GM19099 (cell line): ENCODE measurements around the gene TTC23.

ENCODE experiments used
- POLR2A ChIP-seq: IDR thresholded peaks from 3 replicates; pipeline ENCODE4 v1.6.1; 2011; ENCODE audit warnings: low read depth; ENCODE audit not compliant: insufficient read length; ENCODE audit errors: extremely low read depth

TTC23 gene

DNA sequence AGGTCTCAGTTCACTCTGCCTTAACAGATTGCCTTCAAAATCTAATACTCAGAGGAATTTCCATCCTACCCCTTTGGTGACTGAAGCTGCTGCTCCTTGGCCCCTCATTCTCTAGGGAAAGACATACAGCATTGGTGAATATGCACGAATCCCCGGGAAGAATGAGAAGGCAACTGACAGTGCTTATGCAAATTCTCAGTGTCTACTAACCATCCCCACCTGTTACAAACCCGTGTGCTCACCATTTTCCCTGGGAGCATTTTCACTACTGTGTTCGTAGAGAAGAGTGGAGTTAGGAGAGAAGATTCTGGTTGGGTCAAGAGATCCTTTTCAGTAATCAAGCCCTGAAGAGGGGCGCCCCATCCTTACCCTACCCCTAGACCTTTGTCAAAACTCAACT, 106.8 kb downstream of the TTC23 start:
- no peak for TF ChIP-seq POLR2A

DNA sequence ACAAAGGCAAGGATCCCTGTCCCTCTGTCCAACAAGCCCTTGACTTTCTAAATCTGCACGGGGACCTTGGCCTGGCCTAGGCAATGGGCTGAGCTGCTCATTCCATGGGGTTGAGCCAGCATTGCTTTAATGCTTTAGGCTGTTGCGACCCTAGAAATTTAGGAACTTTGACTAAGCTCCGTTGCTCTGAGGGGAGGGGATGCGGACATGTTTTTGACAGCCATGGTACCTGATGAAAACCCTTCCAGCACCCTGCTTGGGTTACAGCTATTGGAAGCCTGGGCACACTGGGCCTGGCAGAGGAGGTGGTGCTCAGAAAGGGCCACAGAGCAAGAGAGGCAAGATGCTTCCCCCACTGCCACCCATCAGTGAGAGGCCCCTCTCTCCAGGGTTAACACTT, 107.4 kb downstream of the TTC23 start:
- TF ChIP-seq POLR2A: no peak

DNA sequence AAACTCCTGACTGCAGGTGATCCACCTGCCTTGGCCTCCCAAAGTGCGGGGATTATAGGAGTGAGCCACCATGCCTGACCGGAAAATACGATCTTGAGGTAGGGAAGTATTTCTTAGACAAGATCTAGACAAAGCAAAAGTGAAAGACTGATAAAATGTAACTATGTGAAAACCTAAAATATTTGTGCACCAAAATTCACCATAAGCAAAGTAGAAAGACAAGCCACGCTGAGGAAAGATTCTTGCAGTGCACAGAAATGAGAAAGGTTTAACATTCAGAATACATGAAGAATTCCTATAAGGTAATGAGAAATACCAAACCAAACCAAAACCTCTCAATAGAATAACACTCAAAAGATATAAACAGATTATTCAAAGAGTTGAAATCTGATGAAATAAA, 108.8 kb downstream of the TTC23 start:
- no peak for TF ChIP-seq POLR2A

DNA sequence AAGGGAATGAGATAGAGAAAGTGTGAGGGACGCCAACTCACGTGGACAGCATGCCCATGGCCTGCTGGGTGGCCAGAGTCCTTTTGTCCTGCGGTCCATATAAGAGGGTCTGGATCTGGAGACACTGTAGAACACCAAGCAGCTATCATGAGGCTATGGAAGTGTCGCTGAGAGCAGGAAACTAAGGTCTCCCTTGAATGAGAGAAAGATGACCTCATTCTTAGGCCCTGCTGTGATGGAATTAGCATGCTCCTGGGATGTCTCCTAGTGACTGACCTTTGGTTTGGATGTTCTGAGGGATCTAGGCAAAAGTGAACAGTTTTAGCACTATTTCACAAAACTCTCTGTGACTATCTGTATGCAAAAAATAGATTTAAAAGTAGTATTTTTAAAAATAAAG, 110.1 kb downstream of the TTC23 start:
- TF ChIP-seq POLR2A: no peak

DNA sequence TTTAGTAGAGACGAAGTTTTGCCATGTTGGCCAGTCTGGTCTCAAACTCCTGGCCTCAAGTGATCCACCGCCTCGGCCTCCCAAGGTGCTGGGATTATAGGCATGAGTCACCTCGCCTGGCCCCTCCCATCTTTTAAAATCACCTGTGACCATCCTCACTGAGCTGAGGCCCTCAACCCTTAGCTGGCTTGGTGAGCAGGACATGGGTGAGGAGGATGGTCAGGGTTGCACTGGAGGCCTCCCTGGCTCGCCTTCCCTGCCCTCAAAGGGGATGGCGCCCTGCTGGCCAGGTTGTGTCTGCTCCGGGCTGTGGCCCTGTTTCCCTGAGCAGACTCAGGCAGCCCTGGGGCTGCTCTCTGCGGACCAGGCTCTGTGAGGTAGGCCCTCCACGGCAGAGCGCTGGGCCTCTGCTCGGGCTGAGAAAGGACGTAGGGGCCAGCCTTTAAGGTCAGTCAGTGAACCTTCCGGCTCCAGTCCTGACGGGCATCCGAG, 110.8 kb downstream of the TTC23 start:
- TF ChIP-seq POLR2A: no peak

DNA sequence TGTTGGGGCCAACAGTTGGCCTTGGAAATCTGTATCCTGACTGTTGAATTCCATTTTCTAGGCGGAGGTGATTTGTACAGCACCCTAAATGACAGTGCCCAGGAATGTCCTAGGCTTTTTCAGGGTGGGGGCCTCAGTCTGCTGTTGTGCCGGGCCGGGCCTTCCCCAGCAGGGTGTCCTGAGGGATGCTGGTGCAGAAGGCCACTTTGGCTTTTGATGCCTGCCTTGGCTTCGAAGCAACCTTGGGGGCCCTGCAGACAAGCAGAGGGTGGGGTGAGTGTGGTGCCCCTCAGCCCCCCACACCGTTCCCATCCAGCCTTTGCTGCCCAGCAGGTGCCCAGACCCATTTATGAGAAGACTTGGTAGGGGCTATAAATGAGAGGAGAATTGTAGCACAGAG, 111.5 kb downstream of the TTC23 start:
- TF ChIP-seq POLR2A: no peak

DNA sequence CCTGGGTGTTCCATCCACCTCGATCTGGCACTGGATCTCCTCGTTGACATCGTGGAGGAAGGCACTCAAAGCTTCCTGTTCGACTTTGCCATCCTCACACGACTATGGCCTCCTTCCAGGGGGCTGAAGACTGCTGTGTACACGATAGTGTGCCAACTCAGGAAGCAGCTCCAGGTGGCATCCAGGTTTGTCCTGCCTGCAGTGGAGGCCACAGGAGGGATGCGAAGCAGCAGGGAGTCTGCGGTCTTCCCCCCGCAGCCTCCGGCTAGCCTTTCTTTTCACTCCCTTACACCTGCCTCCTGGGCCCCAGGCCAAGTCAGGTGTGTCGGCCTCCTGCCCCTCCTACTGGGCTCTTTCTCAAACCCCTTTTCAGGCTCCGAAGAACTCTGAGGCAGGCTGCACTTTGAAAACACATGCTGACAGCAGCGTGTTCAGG, 112.3 kb downstream of the TTC23 start:
- TF ChIP-seq POLR2A: no peak

DNA sequence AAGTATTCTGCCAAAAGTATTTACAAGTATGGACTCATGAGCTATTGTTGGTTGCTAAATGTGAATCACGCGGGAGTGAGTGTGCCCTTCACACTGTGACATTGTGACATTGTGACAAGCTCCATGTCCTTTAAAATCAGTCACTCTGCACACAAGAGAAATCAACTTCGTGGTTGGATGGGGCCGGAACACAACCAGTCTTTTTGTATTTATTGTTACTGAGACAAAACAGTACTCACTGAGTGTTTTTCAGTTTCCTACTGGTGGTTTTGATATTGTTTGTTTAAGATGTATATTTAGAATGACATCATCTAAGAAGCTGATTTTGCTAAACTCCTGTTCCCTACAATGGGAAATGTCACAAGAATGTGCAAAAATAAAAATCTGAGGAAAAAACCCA, 114.2 kb downstream of the TTC23 start:
- TF ChIP-seq POLR2A: no peak

DNA sequence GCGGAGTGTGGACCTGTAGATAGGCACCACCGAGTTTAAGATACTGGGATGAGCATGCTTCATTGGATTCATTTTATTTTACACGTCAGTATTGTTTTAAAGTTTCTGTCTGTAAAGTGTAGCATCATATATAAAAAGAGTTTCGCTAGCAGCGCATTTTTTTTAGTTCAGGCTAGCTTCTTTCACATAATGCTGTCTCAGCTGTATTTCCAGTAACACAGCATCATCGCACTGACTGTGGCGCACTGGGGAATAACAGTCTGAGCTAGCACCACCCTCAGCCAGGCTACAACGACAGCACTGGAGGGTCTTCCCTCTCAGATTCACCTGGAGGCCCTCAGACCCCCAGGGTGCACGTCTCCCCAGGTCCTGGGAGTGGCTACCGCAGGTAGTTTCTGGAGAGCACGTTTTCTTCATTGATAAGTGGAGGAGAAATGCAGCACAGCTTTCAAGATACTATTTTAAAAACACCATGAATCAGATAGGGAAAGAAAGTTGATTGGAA, 115.0 kb downstream of the TTC23 start:
- no peak for TF ChIP-seq POLR2A

DNA sequence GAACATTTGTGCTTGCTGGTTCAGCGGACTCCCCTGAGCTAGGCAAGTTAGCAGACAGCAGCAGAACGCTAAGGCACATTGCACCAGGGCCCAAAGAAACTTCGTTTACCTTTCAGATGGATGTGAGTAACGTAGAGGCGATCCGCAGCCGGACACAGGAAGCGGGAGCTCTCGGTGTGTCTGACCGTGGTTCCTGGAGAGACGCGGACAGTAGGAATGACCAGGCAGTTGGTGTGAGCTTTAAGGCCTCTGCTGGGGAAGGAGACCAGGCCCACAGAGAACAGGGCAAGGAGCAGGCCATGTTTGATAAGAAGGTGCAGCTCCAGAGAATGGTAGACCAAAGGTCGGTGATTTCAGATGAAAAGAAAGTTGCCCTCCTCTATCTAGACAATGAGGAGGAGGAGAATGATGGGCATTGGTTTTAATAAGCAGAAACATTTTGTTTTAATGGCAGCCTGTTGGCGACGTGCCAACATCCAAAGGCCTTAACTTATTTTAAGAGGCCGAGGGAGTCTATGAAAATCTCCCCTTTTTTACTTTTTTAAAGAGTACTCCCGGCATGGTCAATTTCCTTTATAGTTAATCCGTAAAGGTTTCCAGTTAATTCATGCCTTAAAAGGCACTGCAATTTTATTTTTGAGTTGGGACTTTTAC, 116.6 kb downstream of the TTC23 start:
- no peak for TF ChIP-seq POLR2A

DNA sequence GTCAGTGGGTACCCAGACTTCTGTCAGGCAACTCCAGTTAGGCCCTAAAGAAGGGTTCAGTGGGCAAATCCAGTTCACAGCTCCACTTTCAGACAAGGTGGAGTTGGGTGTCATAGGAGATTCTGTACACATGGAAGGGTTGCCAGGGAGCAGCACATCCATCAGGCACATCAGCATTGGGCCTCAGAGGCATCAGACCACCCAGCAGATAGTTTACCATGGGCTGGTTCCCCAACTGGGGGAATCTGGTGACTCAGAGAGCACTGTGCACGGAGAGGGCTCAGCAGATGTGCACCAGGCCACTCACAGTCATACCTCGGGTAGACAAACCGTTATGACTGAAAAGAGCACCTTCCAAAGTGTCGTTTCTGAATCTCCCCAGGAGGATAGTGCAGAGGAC, 117.3 kb downstream of the TTC23 start:
- no peak for TF ChIP-seq POLR2A

DNA sequence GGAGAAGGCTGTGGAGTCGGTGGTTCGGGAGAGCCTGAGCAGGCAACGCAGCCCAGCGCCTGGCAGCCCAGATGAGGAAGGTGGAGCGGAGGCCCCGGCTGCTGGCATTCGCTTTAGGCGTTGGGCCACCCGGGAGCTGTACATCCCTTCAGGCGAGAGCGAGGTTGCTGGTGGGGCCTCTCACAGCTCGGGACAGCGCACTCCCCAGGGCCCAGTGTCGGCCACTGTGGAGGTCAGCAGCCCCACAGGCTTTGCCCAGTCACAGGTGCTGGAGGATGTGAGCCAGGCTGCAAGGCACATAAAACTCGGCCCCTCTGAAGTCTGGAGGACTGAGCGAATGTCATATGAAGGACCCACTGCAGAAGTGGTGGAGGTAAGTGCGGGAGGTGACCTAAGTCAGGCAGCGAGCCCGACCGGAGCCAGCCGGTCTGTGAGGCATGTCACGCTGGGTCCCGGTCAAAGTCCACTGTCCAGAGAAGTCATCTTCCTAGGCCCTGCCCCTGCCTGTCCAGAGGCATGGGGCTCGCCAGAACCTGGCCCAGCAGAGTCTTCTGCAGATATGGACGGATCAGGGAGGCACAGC, 117.8 kb downstream of the TTC23 start:
- TF ChIP-seq POLR2A: no peak

DNA sequence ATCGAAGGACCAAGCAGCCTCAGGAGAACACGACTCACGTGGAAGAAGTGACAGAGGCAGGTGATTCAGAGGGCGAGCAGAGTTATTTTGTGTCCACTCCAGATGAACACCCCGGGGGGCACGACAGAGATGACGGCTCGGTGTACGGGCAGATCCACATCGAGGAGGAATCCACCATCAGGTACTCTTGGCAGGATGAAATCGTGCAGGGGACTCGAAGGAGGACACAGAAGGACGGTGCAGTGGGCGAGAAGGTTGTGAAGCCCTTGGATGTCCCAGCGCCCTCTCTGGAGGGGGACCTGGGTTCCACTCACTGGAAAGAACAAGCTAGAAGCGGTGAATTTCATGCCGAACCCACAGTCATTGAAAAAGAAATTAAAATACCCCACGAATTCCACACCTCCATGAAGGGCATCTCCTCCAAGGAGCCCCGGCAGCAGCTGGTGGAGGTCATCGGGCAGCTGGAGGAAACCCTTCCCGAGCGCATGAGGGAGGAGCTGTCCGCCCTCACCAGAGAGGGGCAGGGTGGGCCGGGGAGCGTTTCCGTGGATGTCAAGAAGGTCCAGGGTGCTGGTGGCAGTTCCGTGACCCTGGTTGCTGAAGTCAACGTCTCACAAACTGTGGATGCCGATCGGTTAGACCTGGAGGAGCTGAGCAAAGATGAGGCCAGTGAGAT, 118.5 kb downstream of the TTC23 start:
- TF ChIP-seq POLR2A: no peak

DNA sequence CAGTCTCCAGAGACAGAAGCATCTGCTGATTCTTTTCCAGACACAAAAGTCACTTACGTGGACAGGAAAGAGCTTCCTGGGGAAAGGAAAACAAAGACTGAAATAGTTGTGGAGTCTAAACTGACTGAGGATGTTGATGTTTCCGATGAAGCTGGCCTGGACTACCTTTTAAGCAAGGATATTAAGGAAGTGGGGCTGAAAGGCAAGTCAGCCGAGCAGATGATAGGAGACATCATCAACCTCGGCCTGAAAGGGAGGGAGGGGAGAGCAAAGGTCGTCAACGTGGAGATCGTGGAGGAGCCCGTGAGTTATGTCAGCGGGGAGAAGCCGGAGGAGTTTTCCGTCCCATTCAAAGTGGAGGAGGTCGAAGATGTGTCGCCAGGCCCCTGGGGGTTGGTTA, 119.1 kb downstream of the TTC23 start:
- TF ChIP-seq POLR2A: no peak

DNA sequence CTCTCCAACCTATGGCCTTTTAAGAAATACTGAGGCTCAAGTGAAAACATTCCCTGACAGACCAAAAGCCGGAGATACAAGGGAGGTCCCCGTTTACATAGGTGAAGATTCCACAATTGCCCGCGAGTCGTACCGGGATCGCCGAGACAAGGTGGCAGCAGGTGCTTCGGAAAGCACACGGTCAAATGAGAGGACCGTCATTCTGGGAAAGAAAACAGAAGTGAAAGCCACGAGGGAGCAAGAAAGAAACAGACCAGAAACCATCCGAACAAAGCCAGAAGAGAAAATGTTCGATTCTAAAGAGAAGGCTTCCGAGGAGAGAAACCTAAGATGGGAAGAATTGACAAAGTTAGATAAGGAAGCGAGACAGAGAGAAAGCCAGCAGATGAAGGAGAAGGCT, 119.7 kb downstream of the TTC23 start:
- TF ChIP-seq POLR2A: no peak

DNA sequence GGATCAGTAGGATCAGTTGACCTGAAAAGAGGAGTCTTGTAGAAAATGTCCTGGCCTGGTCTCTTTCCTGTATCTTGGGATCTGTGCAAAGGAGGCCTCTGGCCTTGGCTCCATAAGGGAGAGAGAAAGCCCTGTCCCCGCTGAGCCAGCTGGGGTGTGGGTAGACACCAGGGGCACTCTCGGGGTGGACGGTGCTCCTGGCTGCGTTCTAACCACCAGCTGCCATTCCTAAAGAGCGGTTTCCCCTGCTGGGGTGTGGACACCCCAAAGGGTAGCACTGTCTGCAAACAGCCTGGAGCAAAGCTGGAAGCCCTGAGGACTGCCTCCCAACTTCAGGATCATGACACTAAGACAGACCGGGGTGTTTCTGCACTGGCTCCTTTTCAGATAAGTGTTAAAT, 121.0 kb downstream of the TTC23 start:
- no peak for TF ChIP-seq POLR2A

DNA sequence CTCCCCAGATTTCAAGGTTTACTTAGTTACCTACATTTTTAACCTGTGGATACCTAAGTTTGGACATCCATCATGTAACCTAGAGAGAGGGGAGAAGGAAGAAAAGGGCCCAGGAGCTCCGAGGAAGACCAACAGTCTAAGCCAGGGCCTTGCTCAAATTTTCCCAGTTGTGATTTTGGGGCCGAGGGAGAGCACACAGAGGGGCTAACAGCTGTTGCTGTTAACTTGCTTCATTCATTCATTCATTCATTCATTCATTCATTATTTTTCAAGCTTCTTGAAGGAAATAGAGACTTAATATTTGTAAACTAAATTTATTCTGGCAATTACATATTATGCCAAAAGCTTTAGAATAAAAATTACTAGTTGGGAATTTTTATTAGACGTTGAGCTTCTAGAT, 121.6 kb downstream of the TTC23 start:
- TF ChIP-seq POLR2A: no peak

DNA sequence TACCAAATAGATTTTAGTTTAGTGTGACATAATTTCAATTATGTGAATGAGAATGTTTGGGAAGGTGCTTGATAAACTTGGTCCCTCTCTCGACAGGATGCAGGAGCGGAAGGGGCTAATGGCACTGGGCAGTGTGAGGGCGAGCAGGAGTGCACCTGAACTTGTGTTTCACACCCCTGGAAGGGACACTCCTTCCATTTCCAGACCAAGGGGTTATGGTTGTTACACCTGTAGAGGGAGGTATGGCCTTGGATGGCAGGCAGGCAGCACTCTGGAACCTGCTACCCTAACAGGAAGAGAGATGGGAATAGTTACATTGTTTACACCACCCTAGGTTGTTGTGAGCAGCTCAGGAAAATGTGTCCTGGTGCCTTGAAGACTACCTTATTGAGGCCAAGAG, 122.5 kb downstream of the TTC23 start:
- no peak for TF ChIP-seq POLR2A
